Erythroblast (primary cell): ENCODE data around the gene PLEKHA5.

Experiments used
- GATA1 ChIP-seq: IDR thresholded peaks from 2 replicates; pipeline ENCODE4 v1.6.1; 2011; ENCODE audit warnings: low read depth, mild to moderate bottlenecking, control low read depth, low read length, moderate library complexity
- POLR2A ChIP-seq: IDR thresholded peaks from 2 replicates; pipeline ENCODE4 v1.6.1; 2011; ENCODE audit warnings: mild to moderate bottlenecking, low read length

GRCh38 chr12:19166387-19166786, 36.9 kb downstream of the PLEKHA5 start:
- TF ChIP-seq POLR2A (no peak), GATA1 (no peak)
